HEK293 (cell line): ENCODE results near the gene DES.

Experiments used
- CTCF ChIA-PET: fragments of 350-600 bp; formaldehyde crosslinking; extraction: SDS; loops from one replicate; lab custom pipeline; 2021; ENCODE audit warnings: antibody characterized with exemption; lab: Yijun Ruan, JAX
- POLR2A ChIA-PET: fragments of 300-600 bp; formaldehyde crosslinking; extraction: SDS; loops from one replicate; lab custom pipeline; 2020; ENCODE audit warnings: antibody characterized with exemption, inconsistent platforms; lab: Yijun Ruan, JAX
- H3K27ac ChIP-seq: fragments of 200-500 bp; sonication (Bioruptor generic); 2 replicates; pipeline ENCODE4 v1.5.1; 2014; ENCODE audit warnings: low read depth, low read length, control low read depth, inconsistent platforms; ENCODE audit errors: extremely low read depth
- H3K36me3 ChIP-seq, 2 experiments: fragments of 200-500 bp in 1 of 2; sonication (Bioruptor generic) in 1 of 2; 1 replicate in 1 of 2; 2 replicates in 1 of 2; pipeline ENCODE4 v1.5.1; 2014 to 2017; ENCODE audit warnings: inconsistent platforms in 2 of 2, low read length in 2 of 2; ENCODE audit not compliant: control insufficient read depth in 2 of 2, insufficient read depth in 1 of 2
- H3K4me1 ChIP-seq: fragments of 200-500 bp; sonication (Bioruptor generic); 2 replicates; pipeline ENCODE4 v1.5.1; 2014; ENCODE audit warnings: mild to moderate bottlenecking, low read length, inconsistent platforms; ENCODE audit not compliant: control insufficient read depth, insufficient read depth
- H3K4me3 ChIP-seq: 2 replicates; pipeline ENCODE4 v1.5.1; 2011; ENCODE audit warnings: low read depth, mild to moderate bottlenecking, control low read depth, low read length, moderate library complexity
- H3K9me3 ChIP-seq: fragments of 200-500 bp; sonication (Bioruptor generic); 2 replicates; pipeline ENCODE4 v1.5.1; 2014; ENCODE audit warnings: low read depth, low read length, inconsistent platforms; ENCODE audit not compliant: control insufficient read depth, insufficient read depth
- BCL11A ChIP-seq: fragments of 450-650 bp; formaldehyde crosslinking; IDR thresholded peaks from 2 replicates; pipeline ENCODE4 v1.5.1; 2016; ENCODE audit warnings: low read depth, missing biosample characterization, missing genetic modification characterization
- HOXD13 ChIP-seq: sonication (generic); formaldehyde crosslinking; IDR thresholded peaks from 2 replicates; pipeline ENCODE4 v1.8.0; 2022; ENCODE audit warnings: missing genetic modification reagents, borderline replicate concordance
- OSR2 ChIP-seq: fragments of 450-650 bp; formaldehyde crosslinking; IDR thresholded peaks from 2 replicates; pipeline ENCODE4 v1.5.1; 2016; ENCODE audit warnings: missing biosample characterization, missing genetic modification characterization
- PRDM2 ChIP-seq: fragments of 450-650 bp; formaldehyde crosslinking; IDR thresholded peaks from 2 replicates; pipeline ENCODE4 v1.5.1; 2016; ENCODE audit warnings: missing biosample characterization, missing genetic modification characterization, borderline replicate concordance
- RBAK ChIP-seq: fragments of 450-650 bp; formaldehyde crosslinking; IDR thresholded peaks from 2 replicates; pipeline ENCODE4 v1.5.1; 2016; ENCODE audit warnings: missing biosample characterization, missing genetic modification characterization
- YY1 ChIP-seq: fragments of 450-650 bp; formaldehyde crosslinking; IDR thresholded peaks from 2 replicates; pipeline ENCODE4 v1.5.1; 2018; ENCODE audit warnings: missing biosample characterization, missing genetic modification characterization
- ZBTB11 ChIP-seq: fragments of 450-650 bp; formaldehyde crosslinking; conservative IDR thresholded peaks from 2 replicates; pipeline ENCODE4 v1.5.1; 2016; ENCODE audit warnings: low read depth, missing biosample characterization, missing genetic modification characterization
- ZBTB21 ChIP-seq: fragments of 450-650 bp; formaldehyde crosslinking; IDR thresholded peaks from 2 replicates; pipeline ENCODE4 v1.5.1; 2017; ENCODE audit warnings: missing biosample characterization, missing genetic modification characterization
- ZBTB6 ChIP-seq: fragments of 450-650 bp; formaldehyde crosslinking; IDR thresholded peaks from 2 replicates; pipeline ENCODE4 v1.5.1; 2017; ENCODE audit warnings: missing biosample characterization, missing genetic modification characterization
- ZFP37 ChIP-seq: fragments of 450-650 bp; formaldehyde crosslinking; IDR thresholded peaks from 2 replicates; pipeline ENCODE4 v1.5.1; 2016; ENCODE audit warnings: missing biosample characterization, missing genetic modification characterization
- ZNF140 ChIP-seq: fragments of 450-650 bp; formaldehyde crosslinking; IDR thresholded peaks from 2 replicates; pipeline ENCODE4 v1.5.1; 2016; ENCODE audit warnings: missing biosample characterization, missing genetic modification characterization
- ZNF174 ChIP-seq: fragments of 450-650 bp; formaldehyde crosslinking; IDR thresholded peaks from 2 replicates; pipeline ENCODE4 v1.5.0; 2017; ENCODE audit warnings: missing biosample characterization, mild to moderate bottlenecking, missing genetic modification characterization
- ZNF19 ChIP-seq: fragments of 450-650 bp; formaldehyde crosslinking; IDR thresholded peaks from 2 replicates; pipeline ENCODE4; 2016; ENCODE audit warnings: missing biosample characterization, missing genetic modification characterization, low read depth
- ZNF202 ChIP-seq: fragments of 450-650 bp; formaldehyde crosslinking; IDR thresholded peaks from 2 replicates; pipeline ENCODE4 v1.5.1; 2016; ENCODE audit warnings: missing biosample characterization, missing genetic modification characterization, borderline replicate concordance
- ZNF223 ChIP-seq: fragments of 450-650 bp; formaldehyde crosslinking; IDR thresholded peaks from 2 replicates; pipeline ENCODE4 v1.5.1; 2016; ENCODE audit warnings: missing biosample characterization, missing genetic modification characterization
- ZNF239 ChIP-seq: fragments of 450-650 bp; formaldehyde crosslinking; IDR thresholded peaks from 2 replicates; pipeline ENCODE4 v1.5.1; 2016; ENCODE audit warnings: missing biosample characterization, missing genetic modification characterization
- ZNF274 ChIP-seq, 2 experiments: fragments of 200-500 bp in 1 of 2; fragments of 450-650 bp in 1 of 2; sonication (Bioruptor generic) in 1 of 2; formaldehyde crosslinking in 1 of 2; IDR thresholded peaks; 2 replicates each; pipeline versions ENCODE4 v1.5.1 to v1.6.1; 2014 to 2016; ENCODE audit warnings: borderline replicate concordance in 1 of 2, inconsistent platforms in 1 of 2, low read length in 1 of 2, missing biosample characterization in 1 of 2, missing genetic modification characterization in 1 of 2
- ZNF292 ChIP-seq: fragments of 450-650 bp; formaldehyde crosslinking; IDR thresholded peaks from 2 replicates; pipeline ENCODE4 v1.5.1; 2016; ENCODE audit warnings: low read depth, missing biosample characterization, missing genetic modification characterization, borderline replicate concordance
- ZNF302 ChIP-seq: fragments of 450-650 bp; formaldehyde crosslinking; IDR thresholded peaks from 2 replicates; pipeline ENCODE4 v1.5.1; 2016; ENCODE audit warnings: missing biosample characterization, missing genetic modification characterization, low read depth
- ZNF311 ChIP-seq: fragments of 450-650 bp; formaldehyde crosslinking; IDR thresholded peaks from 2 replicates; pipeline ENCODE4 v1.5.1; 2017; ENCODE audit warnings: missing biosample characterization, missing genetic modification characterization, borderline replicate concordance
- ZNF324 ChIP-seq: fragments of 450-650 bp; formaldehyde crosslinking; IDR thresholded peaks from 2 replicates; pipeline ENCODE4 v1.5.1; 2016; ENCODE audit warnings: missing biosample characterization, missing genetic modification characterization
- ZNF560 ChIP-seq: fragments of 450-650 bp; formaldehyde crosslinking; IDR thresholded peaks from 2 replicates; pipeline ENCODE4 v1.5.1; 2017; ENCODE audit warnings: missing biosample characterization, missing genetic modification characterization, borderline replicate concordance
- ZNF571 ChIP-seq: fragments of 450-650 bp; formaldehyde crosslinking; IDR thresholded peaks from 2 replicates; pipeline ENCODE4 v1.5.0; 2017; ENCODE audit warnings: missing biosample characterization, missing genetic modification characterization
- ZNF776 ChIP-seq: fragments of 450-650 bp; formaldehyde crosslinking; IDR thresholded peaks from 2 replicates; pipeline ENCODE4 v1.5.0; 2017; ENCODE audit warnings: missing biosample characterization, missing genetic modification characterization, borderline replicate concordance
- ZNF791 ChIP-seq: fragments of 450-650 bp; formaldehyde crosslinking; IDR thresholded peaks from 2 replicates; pipeline ENCODE4 v1.5.1; 2016; ENCODE audit warnings: missing biosample characterization, missing genetic modification characterization

DES gene

GRCh38 chr2:219434468-219434717 lies 16.2 kb downstream of the DES start:
- no peak overlapping the region for H3K27ac ChIP-seq
- TF ChIP-seq ZNF560 (tag by site-specific recombination) = no peak
- no peak for TF ChIP-seq BCL11A (tag by site-specific recombination)
- TF ChIP-seq ZNF292 = no peak
- no peak for TF ChIP-seq ZBTB6 (tag by site-specific recombination)
- no peak for TF ChIP-seq ZNF311 (tag by site-specific recombination)
- TF ChIP-seq ZNF274 (IDR thresholded peaks at IDR 0.05; ENCODE audit: low read length) = no peak
- no peak for TF ChIP-seq ZNF274 (tag by site-specific recombination; IDR thresholded peaks at IDR 0.05; ENCODE audit: borderline replicate concordance)
- no peak for TF ChIP-seq ZFP37
- no peak for TF ChIP-seq ZNF202 (tag by site-specific recombination)
- no peak for TF ChIP-seq ZNF223 (tag by site-specific recombination)
- no peak for TF ChIP-seq ZNF174 (tag by site-specific recombination)
- no peak for TF ChIP-seq ZBTB11 (tag by site-specific recombination)
- no peak for TF ChIP-seq ZNF302 (tag by site-specific recombination)
- TF ChIP-seq, all 188 proteins: peak for 0
- ChIA-PET POLR2A (no interaction called here), CTCF (interaction anchor here (0.6 to 1.9 kb wide), 6 partner anchors 31 to 275 kb away, joined by 3 to 22 read pairs (median 4); no protein-coding TSS in a partner anchor)
- no peak overlapping the region for H3K4me3 ChIP-seq
- H3K36me3 ChIP-seq = no peaks in the 10 kb centered on the region
- H3K9me3 ChIP-seq = no peaks in the 10 kb centered on the region
- no peaks in the 10 kb centered on the region for H3K4me1 ChIP-seq

GRCh38 chr2:219434718-219435525 lies 16.7 kb downstream of the DES start, which contains the start of gene SPEG:
Gene SPEG (plus strand): TSS chr2:219434843. CDS start chr2:219434978, 135 bp downstream.
- Histone ChIP-seq H3K4me1 (no peaks in the 10 kb centered on the region), H3K9me3 (no peaks in the 10 kb centered on the region), H3K27ac (no peak within 1 kb of the TSS), H3K36me3 (no peaks in the 10 kb centered on the region), H3K4me3 (no peak within 1 kb of the TSS)
- ChIA-PET CTCF (interaction anchor here (0.6 to 2.2 kb wide), 5 partner anchors 32 to 275 kb away, joined by 3 to 11 read pairs (median 4); no protein-coding TSS in a partner anchor), POLR2A (no interaction called here)
- TF ChIP-seq ZNF324 (tag by site-specific recombination) = no peak
- TF ChIP-seq ZNF19 (tag by site-specific recombination) = no peak
- no peak for TF ChIP-seq ZNF791 (tag by site-specific recombination)
- TF ChIP-seq PRDM2 (tag by site-specific recombination) = no peak
- TF ChIP-seq ZBTB21 (tag by site-specific recombination) = no peak
- no peak for TF ChIP-seq BCL11A (tag by site-specific recombination)
- TF ChIP-seq ZNF140 = no peak
- no peak for TF ChIP-seq OSR2
- no peak for TF ChIP-seq ZNF776
- TF ChIP-seq RBAK (tag by site-specific recombination) = no peak
- TF ChIP-seq ZNF239 (tag by site-specific recombination) = no peak
- no peak for TF ChIP-seq HOXD13 (CRISPR knock-in tag)
- no peak for TF ChIP-seq ZNF571 (tag by site-specific recombination)
- TF ChIP-seq YY1 (tag by site-specific recombination) = no peak
